Neural crest cell (in vitro differentiated cells): Measurements from ENCODE around the gene PRR35. TPM values are rescaled to one million over a fixed set of nuclear protein-coding genes. Genes with fewer than 3 reads are reported as not detected.

Experiments used
- DNase-seq: peaks from one replicate; pipeline ENCODE4 v3.0.0; 2021; ENCODE audit warnings: low read depth, mixed read lengths, low spot score
- H3K27ac Mint-ChIP-seq: one replicate; pipeline ENCODE4 v1.8.0; 2021; ENCODE audit warnings: mild to moderate bottlenecking, mixed read lengths; ENCODE audit not compliant: unreplicated experiment
- H3K27me3 Mint-ChIP-seq: 2 replicates; pipeline ENCODE4 v1.8.0; 2021; ENCODE audit warnings: low read depth, mild to moderate bottlenecking, mixed read lengths
- H3K36me3 Mint-ChIP-seq: 2 replicates; pipeline ENCODE4 v1.8.0; 2021; ENCODE audit warnings: low read depth, mild to moderate bottlenecking, mixed read lengths
- H3K4me1 Mint-ChIP-seq: 2 replicates; pipeline ENCODE4 v1.8.0; 2021; ENCODE audit warnings: mixed read lengths
- H3K4me3 Mint-ChIP-seq: one replicate; pipeline ENCODE4 v1.8.0; 2021; ENCODE audit warnings: mild to moderate bottlenecking, mixed read lengths
- H3K9me3 Mint-ChIP-seq: 2 replicates; pipeline ENCODE4 v1.8.0; 2021; ENCODE audit warnings: mixed read lengths
- total RNA-seq: library from RNA; stranded (reverse); gene quantifications from 2 replicates; pipeline ENCODE4 v1.2.1, GENCODE V29; 2021
- TF ChIP-seq, protein P1 (sequence below): fragments of 200-600 bp; sonication (generic); conservative IDR thresholded peaks from 2 replicates; pipeline ENCODE4 v1.5.0; 2021; ENCODE audit warnings: antibody characterized with exemption, mild to moderate bottlenecking

The PRR35 gene
- total RNA-seq, 1 donor from 2014 or later, result not detected

DNA sequence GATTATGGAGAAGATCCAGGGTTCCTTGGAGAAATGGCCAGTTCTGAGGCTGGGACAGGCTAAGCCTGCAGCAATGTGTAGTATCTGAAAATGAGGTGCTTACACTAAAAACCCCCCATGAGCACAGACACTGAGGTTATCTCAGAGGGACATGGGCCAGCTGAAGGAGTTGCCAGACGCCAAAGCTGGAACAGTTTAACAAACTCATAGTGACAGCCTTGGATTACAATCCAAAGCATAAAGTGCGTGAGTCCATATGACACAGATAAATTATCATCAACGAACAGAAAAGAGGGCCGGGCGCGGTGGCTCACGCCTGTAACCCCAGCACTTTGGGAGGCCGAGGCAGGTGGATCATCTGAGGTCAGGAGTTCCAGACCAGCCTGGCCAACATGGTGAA lies 43.9 kb upstream of the PRR35 start:
- Mint-ChIP-seq H3K9me3 (no peaks in the 10 kb centered on the region), H3K4me3 (peak overlapping the region; percentile 31), H3K27ac (no peak overlapping the region), H3K27me3 (no peaks in the 10 kb centered on the region), H3K4me1 (no peaks in the 10 kb centered on the region), H3K36me3 (peaks cover 2% of the 10 kb centered on the region)
- no peak for DNase-seq
- TF ChIP-seq, protein P1, sequence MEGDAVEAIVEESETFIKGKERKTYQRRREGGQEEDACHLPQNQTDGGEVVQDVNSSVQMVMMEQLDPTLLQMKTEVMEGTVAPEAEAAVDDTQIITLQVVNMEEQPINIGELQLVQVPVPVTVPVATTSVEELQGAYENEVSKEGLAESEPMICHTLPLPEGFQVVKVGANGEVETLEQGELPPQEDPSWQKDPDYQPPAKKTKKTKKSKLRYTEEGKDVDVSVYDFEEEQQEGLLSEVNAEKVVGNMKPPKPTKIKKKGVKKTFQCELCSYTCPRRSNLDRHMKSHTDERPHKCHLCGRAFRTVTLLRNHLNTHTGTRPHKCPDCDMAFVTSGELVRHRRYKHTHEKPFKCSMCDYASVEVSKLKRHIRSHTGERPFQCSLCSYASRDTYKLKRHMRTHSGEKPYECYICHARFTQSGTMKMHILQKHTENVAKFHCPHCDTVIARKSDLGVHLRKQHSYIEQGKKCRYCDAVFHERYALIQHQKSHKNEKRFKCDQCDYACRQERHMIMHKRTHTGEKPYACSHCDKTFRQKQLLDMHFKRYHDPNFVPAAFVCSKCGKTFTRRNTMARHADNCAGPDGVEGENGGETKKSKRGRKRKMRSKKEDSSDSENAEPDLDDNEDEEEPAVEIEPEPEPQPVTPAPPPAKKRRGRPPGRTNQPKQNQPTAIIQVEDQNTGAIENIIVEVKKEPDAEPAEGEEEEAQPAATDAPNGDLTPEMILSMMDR, result no peak

DNA sequence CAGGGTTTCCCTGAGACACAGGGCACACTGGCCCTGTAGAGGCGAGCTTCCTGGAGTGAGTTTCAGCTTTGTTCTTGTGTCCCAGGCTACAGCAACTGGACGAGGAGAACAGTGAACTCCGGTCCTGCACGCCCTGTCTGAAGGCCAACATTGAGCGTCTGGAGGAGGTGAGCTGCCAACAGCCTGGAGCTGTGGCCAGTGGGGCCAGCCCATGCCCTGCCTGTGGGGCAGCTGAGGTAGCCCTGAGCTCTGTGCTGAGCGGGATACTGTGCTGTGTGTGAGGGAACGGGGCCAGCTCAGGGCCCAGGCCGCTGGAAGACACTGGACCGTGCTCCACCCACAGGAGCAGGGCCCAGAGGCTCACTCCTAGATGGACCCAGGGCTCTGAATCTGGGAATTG lies 41.3 kb upstream of the PRR35 start:
- no peak for DNase-seq
- Mint-ChIP-seq H3K4me3 (no peak overlapping the region), H3K4me1 (no peaks in the 10 kb centered on the region), H3K27me3 (no peaks in the 10 kb centered on the region), H3K36me3 (peaks cover 2% of the 10 kb centered on the region), H3K27ac (no peak overlapping the region), H3K9me3 (no peaks in the 10 kb centered on the region)
- TF ChIP-seq, protein P1, result no peak

DNA sequence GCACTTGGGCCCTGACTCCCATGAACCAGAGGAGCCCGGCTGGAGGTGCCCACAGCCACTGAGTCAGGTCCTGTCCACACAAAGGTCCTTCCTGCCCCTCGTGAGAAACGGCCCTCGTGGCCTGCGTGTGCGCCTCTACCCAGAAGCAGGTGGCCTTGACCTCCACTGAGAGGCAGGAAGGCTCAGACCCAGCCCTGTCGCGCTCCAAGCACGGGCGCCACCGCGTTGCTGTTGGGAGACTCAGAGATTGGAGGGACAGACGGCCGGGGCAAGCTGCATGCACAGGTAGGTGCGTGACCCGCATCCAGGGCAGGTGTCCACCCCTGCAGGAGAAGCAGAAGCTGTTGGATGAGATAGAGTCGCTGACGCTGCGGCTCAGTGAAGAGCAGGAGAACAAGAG lies 40.8 kb upstream of the PRR35 start:
- peak overlapping the region; percentile 41 for H3K4me3 Mint-ChIP-seq
- no peak for DNase-seq
- H3K36me3 Mint-ChIP-seq, result peaks cover 2% of the 10 kb centered on the region
- TF ChIP-seq, protein P1, result no peak
- no peaks in the 10 kb centered on the region for H3K9me3 Mint-ChIP-seq
- no peak overlapping the region for H3K27ac Mint-ChIP-seq
- no peaks in the 10 kb centered on the region for H3K27me3 Mint-ChIP-seq
- no peaks in the 10 kb centered on the region for H3K4me1 Mint-ChIP-seq

DNA sequence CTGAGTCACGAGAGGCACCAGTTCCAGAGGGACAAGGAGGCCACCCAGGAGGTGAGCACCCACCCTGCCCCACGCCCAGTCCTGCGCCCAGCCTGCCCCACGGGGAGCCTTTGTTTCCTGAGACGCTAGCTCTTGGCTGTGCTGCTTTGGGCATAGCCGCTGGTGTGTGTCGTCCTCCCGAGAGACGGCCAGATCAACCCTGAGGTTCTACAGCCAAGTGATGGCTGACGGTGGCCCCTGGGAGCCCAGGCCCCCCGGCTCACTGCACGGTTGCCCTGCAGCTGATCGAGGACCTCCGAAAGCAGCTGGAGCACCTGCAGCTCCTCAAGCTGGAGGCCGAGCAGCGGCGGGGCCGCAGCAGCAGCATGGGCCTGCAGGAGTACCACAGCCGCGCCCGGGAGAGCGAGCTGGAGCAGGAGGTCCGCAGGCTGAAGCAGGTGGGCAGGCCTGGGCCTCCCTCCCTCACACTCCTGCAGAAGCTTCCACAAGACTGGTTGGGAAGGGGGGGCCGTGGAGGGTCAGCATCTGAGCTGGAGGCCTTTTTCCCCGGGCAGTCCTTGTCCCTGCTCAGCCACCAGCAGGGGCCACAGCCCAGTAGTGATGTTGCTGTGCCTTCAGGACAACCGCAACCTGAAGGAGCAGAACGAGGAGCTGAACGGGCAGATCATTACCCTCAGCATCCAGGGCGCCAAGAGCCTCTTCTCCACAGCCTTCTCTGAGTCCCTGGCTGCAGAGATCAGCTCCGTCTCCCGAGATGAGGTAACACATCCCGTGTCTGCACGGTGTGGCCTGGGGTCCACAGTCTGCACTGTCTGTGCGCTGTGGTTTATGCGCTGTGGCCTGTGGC lies 40.1 kb upstream of the PRR35 start:
- Mint-ChIP-seq H3K27ac (no peak overlapping the region), H3K27me3 (no peaks in the 10 kb centered on the region), H3K9me3 (no peaks in the 10 kb centered on the region), H3K4me3 (peak overlapping the region; percentile 41), H3K4me1 (no peaks in the 10 kb centered on the region), H3K36me3 (peaks cover 2% of the 10 kb centered on the region)
- no peak for DNase-seq
- TF ChIP-seq, protein P1, result no peak

DNA sequence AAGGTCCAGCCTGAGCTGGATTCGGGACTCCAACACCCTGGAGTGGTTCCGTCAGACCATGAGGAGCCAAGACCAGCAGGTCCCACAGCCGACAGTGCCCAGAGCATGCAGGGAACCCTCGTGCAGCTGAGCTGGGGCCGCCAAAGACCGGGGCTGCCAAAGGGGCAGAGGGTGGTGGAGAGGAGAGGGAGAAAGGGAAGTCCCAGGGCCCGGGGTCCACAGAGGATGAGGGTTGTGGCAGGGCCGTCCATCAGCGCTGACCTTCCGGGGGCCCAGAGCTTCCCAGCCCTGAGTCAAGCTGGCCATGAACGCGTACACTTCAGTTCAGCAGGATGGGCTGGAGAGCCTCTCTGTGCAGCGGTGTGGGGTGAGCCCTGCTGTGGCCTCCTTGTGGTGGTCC lies 39.3 kb upstream of the PRR35 start:
- Mint-ChIP-seq H3K27me3 (no peaks in the 10 kb centered on the region), H3K27ac (no peak overlapping the region), H3K9me3 (no peaks in the 10 kb centered on the region), H3K4me3 (no peak overlapping the region), H3K36me3 (peaks cover 5% of the 10 kb centered on the region), H3K4me1 (peaks cover 7% of the 10 kb centered on the region)
- TF ChIP-seq, protein P1, result no peak
- no peak for DNase-seq
